ENCODE measurements around the gene TECPR1.

The TECPR1 gene

DNA sequence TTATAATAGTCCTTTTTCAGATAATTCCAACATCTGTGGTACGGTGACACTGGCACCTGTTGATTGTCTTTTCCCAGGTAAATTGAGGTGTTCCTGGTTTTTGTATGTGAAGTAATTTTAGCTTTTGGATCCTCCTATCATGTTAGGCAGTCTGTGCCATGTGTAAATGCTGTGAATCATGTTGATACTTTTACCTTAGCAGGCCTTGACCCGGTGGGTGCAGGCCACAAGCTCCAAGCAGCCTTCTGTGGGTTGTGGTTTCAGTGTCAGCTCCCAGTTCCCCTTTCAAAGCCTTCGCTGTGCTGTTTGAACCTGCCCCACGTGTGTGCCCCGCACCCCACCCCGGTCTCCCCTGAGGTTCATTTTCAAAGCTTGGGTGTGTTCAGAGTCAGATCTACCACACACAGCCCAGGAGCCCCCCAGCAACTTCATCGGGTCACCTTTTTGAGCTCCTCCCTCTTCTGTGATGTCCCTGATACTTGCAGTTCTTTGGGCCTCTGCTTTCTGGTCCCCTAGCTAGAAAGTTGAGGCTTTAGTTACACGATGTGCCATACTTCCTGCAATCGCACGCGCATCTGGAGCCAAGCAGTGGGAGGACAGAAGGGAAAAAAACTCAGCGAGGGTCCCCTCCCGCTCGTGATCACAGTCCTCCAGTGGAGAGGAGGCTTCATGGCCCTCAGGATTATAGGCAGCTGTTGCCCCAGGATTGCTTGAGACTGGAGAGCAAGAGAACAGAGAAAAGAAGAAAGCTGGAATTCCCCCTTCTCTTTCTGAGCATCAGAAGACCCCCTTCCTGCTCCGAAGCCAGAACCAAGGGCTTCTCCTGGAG lies 49.5 kb downstream of the TECPR1 start:
- no peak overlapping the region for H3K27ac ChIP-seq (ENCODE audit: extremely low read depth, low read depth, low read length)
- POLR2A ChIA-PET = no interaction called here

DNA sequence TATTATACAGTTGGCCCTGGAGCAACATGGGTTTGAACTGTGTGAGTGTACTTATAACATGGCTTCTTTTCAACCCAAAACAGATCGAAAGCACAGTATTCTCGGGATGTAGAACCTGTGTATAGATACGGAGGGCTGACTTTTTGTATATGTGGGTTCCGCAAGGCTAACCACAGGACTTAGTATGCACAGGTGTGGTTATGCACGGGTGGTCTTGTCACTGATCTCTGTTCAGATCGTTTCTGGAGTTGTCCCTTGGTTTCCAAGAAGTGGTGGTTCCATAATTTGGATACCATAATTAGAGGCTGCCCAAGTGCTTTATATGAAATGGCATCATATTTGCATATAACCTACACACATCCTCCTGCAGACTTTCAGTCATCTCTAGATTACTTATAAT lies 51.7 kb downstream of the TECPR1 start:
- TF ChIP-seq ZNF223 (tag by site-specific recombination; IDR thresholded peaks at IDR 0.05) (no peak), ZNF561 (tag by site-specific recombination; IDR thresholded peaks at IDR 0.05; ENCODE audit: borderline replicate concordance) (no peak), ZNF24 (tag by site-specific recombination; IDR thresholded peaks at IDR 0.05) (no peak), ZNF16 (tag by site-specific recombination; IDR thresholded peaks at IDR 0.05; ENCODE audit: low read depth) (no peak), GLIS1 (tag by site-specific recombination; IDR thresholded peaks at IDR 0.05) (no peak)
- TF ChIP-seq, protein P1, sequence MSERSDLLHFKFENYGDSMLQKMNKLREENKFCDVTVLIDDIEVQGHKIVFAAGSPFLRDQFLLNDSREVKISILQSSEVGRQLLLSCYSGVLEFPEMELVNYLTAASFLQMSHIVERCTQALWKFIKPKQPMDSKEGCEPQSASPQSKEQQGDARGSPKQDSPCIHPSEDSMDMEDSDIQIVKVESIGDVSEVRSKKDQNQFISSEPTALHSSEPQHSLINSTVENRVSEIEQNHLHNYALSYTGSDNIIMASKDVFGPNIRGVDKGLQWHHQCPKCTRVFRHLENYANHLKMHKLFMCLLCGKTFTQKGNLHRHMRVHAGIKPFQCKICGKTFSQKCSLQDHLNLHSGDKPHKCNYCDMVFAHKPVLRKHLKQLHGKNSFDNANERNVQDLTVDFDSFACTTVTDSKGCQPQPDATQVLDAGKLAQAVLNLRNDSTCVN (tag by site-specific recombination; optimal IDR thresholded peaks at IDR 0.05) = no peak
- ChIA-PET POLR2A (no interaction called here), CTCF (no interaction called here)
- H3K36me3 ChIP-seq (ENCODE audit: control insufficient read depth in 2 of 2, insufficient read depth in 1 of 2, low read length in 2 of 2) = peaks cover 0 to 9% of the 10 kb centered on the region in 2 experiments; a peak in 2 of 3 replicates
- H3K4me3 ChIP-seq (ENCODE audit: low read depth, low read length) = no peak overlapping the region
- no peaks in the 10 kb centered on the region for H3K9me3 ChIP-seq (ENCODE audit: control insufficient read depth, insufficient read depth, low read depth, low read length)
- H3K27ac ChIP-seq (ENCODE audit: extremely low read depth, low read depth, low read length) = no peak overlapping the region
- no peaks in the 10 kb centered on the region for H3K4me1 ChIP-seq (ENCODE audit: control insufficient read depth, insufficient read depth, low read length)

More for the DNA sequence above, 49.5 kb downstream of the TECPR1 start:
- peaks cover 0 to 24% of the 10 kb centered on the region in 2 experiments for H3K36me3 ChIP-seq (ENCODE audit: control insufficient read depth in 2 of 2, insufficient read depth in 1 of 2, low read length in 2 of 2)
- CTCF ChIA-PET = interaction anchor here (0.5 to 1.0 kb wide), 3 partner anchors 117 to 235 kb away, joined by 3 to 5 read pairs (median 3); no protein-coding TSS in a partner anchor
- TF ChIP-seq SCRT1 (tag by site-specific recombination; IDR thresholded peaks at IDR 0.05; ENCODE audit: borderline replicate concordance) = peak; percentile 80
- no peak for TF ChIP-seq ZNF670 (tag by site-specific recombination; IDR thresholded peaks at IDR 0.05; ENCODE audit: low read depth)
- no peak for TF ChIP-seq ZNF624 (tag by site-specific recombination; IDR thresholded peaks at IDR 0.05)
- peak; percentile 91 for TF ChIP-seq SCRT2 (tag by site-specific recombination; IDR thresholded peaks at IDR 0.05)
- no peak for TF ChIP-seq WT1 (tag by site-specific recombination; IDR thresholded peaks at IDR 0.05)
- TF ChIP-seq ZNF76 (tag by site-specific recombination; IDR thresholded peaks at IDR 0.05; ENCODE audit: borderline replicate concordance, low read depth) = no peak
- no peak overlapping the region for H3K4me3 ChIP-seq (ENCODE audit: low read depth, low read length)
- H3K4me1 ChIP-seq (ENCODE audit: control insufficient read depth, insufficient read depth, low read length) = no peaks in the 10 kb centered on the region
- no peaks in the 10 kb centered on the region for H3K9me3 ChIP-seq (ENCODE audit: control insufficient read depth, insufficient read depth, low read depth, low read length)

- Histone ChIP-seq H3K9me3 (ENCODE audit: control insufficient read depth, insufficient read depth, low read depth, low read length) (no peaks in the 10 kb centered on the region), H3K27ac (ENCODE audit: extremely low read depth, low read depth, low read length) (no peak overlapping the region), H3K4me3 (ENCODE audit: low read depth, low read length) (no peak overlapping the region), H3K36me3 (ENCODE audit: control insufficient read depth in 2 of 2, insufficient read depth in 1 of 2, low read length in 2 of 2) (peaks cover 5 to 12% of the 10 kb centered on the region in 2 experiments; a peak in 2 of 3 replicates), H3K4me1 (ENCODE audit: control insufficient read depth, insufficient read depth, low read length) (no peaks in the 10 kb centered on the region)
- CTCF ChIA-PET = interaction anchor here (1.2 kb wide), 2 partner anchors 31 to 203 kb away, joined by 6 to 7 read pairs; no protein-coding TSS in a partner anchor
- POLR2A ChIA-PET = no interaction called here
- TF ChIP-seq PRDM4 (tag by site-specific recombination; IDR thresholded peaks at IDR 0.05) = no peak
Observed at GRCh38 chr7:98199131-98199530, 52.9 kb downstream of the TECPR1 start.

Data from HEK293 (cell line).